Measurements from ENCODE around the gene ACSM2B. TPM values are rescaled to one million over a fixed set of nuclear protein-coding genes. Genes with fewer than 3 reads are reported as not detected.
"Not testable (repeated sequence)": the region's sequence is repeated elsewhere in the genome, so short reads cannot be mapped to it uniquely, and the experiment has no call there.

ACSM2B gene, protein sequence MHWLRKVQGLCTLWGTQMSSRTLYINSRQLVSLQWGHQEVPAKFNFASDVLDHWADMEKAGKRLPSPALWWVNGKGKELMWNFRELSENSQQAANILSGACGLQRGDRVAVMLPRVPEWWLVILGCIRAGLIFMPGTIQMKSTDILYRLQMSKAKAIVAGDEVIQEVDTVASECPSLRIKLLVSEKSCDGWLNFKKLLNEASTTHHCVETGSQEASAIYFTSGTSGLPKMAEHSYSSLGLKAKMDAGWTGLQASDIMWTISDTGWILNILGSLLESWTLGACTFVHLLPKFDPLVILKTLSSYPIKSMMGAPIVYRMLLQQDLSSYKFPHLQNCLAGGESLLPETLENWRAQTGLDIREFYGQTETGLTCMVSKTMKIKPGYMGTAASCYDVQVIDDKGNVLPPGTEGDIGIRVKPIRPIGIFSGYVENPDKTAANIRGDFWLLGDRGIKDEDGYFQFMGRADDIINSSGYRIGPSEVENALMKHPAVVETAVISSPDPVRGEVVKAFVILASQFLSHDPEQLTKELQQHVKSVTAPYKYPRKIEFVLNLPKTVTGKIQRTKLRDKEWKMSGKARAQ
- not detected in 2 replicates for total RNA-seq (2014; rRNA removed; shearing (Covaris generic))
- not detected in 2 replicates for polyA plus RNA-seq (2014; cell fraction: nucleus; rRNA removed)

DNA sequence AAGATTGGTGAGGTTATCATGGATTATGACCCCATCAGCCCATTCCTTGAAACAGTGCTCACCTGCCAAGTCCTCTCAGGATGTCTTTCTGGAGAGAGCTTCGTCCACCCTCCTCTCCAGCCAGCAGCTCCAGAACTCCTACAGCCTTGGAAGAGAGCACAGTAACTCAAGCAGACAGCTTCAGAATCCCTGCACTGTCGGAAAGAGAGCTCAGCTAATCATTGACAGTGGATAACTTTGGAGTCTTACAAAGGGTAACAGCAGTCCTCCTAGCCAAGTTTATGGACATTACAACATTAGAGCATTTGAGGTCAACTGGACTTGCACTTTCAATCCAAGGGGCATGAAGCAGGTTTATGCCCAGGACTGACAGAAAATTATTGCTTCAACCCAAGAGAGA, at the start of gene ACSM2B:
Gene ACSM2B (minus strand): TSS at position 223 of the 400 bp plus-strand sequence. CDS start 11,522 bp downstream, outside the sequence.
- not testable (repeated sequence) for DNase-seq (ENCODE audit: extremely low read depth, low read depth)

DNA sequence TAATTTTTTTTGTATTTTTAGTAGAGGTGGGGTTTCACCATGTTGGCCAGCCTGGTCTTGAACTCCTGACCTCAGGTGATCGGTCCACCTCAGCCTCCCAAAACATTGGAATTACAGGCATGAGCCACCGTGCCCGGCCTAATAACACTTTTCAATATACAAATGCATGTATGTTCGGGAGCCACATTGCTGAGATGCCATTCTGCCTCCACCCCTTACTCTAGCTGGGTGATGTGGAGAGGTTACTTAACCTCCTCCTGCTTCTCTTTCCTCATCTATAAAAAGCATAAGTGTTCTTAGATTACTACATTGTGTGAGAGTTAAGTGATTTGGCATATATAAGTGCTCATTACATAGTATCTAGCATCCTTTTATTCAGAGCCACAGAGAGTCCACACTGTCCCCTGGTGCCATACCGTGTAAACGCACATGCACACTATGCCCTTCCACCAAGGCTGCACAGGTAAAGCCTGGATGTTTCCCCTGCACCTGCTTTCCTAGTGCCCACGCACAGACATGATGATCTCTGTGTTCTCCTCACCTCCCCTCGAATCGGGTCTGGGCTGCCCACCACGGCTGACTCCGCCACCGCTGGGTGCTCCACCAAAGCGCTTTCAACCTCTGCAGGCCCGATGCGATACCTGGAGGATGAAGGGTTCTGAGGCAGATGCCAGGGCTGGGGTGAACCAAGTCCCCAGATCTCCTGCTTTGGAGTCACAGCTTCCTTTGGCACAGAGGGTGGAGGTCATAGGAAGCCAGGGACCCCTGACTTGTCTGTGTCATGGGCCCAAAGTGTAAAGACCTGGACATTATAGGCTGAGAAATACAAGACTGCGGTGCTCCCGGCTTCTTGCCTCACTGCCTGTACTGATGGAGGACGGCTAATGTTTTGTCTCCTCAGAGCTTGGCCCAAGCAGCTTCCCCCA, 49.0 kb upstream of the ACSM2B start:
- DNase-seq (ENCODE audit: extremely low read depth, low read depth): no peak

DNA sequence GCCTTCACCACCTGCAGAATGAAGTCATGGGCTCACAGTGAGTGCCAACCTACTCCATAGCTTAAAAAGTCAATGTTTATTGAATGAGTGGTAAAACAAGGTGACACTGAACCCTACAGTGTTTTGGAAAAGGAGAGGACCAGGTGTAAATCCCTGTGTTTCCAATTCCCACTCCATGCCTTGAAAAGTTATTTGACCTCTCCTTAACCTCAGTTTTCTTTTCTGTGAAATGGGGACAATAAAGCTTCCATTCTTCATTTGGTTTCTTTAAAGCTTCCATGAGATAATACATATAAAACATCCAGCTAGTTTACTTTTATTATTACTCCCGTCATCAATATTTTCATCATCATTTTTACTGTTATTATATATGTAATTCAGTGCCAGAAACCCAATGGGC, 48.0 kb upstream of the ACSM2B start:
- DNase-seq (ENCODE audit: extremely low read depth, low read depth): no peak

DNA sequence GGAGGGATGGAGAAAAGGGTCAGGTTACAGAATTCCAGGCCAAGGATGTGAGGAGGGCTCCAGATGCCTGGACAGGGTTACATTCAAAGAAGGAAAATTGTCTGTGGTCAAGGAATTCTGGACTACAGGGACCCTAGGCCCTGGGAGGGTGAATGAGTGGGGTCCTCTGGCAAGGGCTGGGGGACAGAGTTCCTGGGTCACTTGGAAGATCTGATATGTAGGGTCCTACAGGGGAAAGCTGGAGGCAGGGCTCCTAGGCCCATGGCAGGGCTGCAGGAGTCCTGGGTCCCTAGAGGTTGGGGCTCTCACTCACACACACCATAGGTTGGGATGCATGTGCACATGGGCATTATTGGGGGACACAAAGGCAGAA, 46.3 kb upstream of the ACSM2B start:
- DNase-seq (ENCODE audit: extremely low read depth, low read depth): no peak

DNA sequence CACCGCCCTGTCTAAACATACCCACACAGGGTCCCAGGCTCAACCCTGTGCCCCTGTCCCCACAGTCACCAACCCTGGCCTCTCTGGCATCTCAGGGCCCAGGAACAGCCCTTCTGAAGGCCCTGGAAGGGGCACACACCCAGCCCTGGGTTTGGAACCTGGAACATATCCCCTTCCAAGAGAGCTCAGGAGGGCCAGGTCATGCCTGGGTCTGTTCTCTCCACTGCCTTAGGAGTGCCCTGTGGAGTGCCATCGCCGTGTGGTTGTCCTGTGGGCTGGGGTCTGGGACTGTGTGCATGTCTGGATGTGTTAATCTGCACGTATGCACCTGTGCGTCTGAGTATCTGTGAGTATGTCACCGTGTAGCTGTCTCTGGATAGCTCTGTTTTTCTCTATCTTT, 45.2 kb upstream of the ACSM2B start:
- no peak for DNase-seq (ENCODE audit: extremely low read depth, low read depth)

DNA sequence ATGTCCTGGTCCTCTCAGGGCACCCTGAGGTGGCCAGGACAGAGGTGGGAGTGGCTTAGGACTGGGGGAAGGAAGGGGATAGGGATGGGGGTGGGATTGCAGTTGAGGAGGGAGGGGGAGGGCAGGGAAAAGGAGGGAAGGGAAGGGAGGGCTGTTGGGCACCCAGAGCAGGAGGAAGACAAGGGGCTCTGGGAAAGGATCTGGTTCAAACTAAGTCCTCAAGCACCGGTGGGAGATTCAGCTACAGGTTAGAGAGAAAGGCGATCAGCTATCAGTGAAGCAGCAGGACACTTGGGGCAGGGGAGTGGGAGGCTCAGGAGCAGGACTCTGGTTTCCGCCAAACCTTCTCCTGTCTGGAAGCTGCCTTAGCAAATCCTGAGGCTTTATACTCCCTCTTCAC, 44.6 kb upstream of the ACSM2B start:
- no peak for DNase-seq (ENCODE audit: extremely low read depth, low read depth)

DNA sequence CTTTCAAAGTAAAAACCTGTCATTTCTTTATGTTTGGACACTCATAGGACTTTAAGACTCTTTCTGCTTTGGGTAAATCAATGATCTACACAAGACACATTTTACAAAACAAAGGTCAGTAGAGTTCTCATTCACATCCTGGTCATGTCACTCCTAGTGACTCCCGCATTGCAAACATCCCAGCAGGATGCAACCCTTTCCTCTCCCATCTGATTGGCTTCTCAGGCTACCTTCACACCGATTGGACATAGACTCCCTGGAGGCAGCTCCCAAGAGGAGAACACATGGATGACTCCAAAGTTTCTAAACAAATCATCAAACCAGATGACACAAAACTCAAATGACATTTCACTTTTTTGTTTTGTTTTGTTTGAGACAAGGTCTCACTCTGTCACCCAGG, 43.8 kb upstream of the ACSM2B start:
- DNase-seq (ENCODE audit: extremely low read depth, low read depth): no peak

DNA sequence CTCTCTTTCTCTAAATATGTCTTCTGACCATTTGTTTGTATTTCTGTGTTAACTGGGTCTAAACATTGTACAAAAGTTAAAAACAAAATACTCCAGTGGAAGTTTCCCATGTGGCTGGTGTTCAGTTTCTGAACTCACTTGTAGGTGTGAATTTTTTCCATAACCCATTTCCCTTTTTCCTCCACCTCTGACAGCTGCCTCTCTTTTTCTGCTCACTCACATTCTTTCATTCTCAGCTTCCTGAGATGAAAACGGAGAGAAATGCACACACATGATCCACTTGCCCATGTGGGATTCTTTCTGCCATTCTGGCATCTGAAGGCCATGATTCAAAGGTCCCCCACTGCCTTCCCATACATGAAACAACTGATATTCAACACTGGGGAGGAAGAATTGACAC, 41.1 kb upstream of the ACSM2B start:
- DNase-seq (ENCODE audit: extremely low read depth, low read depth): no peak

DNA sequence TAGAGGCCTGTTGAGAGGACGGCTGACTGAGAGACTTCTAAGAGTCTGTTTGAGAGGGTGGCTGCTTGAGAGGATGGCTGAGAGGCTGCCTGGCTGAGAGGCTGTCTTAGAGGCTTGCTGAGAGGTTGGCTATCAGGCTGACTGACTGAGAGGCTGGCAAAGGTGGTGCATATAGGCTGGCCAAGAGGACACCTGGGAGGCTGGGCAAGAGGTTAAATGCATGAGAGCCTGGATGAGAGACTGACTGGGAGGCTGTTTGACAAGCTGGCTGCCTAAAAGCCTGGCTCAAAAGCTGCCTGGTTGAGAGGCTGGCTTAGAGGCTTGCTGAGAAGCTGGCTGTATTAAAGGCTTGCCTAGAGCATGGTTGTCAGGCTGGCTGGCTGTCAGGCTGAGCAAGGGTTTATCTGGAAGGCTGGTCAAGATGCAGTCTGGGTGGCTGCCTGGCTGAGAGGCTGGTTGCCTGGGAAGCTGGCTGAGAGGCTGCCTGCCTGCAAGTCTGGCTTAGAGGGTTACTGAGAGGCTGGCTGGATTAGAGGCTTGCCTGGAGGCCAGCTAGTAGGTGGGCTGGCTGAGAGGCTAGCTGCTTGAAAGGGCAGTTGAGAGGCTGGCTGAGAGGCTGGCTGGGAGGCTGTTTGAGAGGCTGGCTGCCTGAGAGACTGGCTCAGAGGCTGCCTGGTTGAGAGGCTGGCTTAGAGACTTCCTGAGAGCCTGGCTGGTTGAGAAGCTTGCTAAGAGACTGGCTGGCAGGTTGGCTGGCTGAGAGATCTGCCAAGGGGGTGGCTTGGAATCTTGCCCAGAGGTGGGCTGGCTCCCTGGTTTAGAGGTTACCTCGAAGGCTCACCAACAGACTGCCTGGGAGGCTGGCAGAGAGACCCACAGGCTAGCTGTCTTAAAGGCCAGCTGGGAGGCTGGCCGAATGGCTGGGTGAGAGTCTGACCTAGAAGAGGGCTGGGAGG, 38.3 kb upstream of the ACSM2B start:
- no peak for DNase-seq (ENCODE audit: extremely low read depth, low read depth)

DNA sequence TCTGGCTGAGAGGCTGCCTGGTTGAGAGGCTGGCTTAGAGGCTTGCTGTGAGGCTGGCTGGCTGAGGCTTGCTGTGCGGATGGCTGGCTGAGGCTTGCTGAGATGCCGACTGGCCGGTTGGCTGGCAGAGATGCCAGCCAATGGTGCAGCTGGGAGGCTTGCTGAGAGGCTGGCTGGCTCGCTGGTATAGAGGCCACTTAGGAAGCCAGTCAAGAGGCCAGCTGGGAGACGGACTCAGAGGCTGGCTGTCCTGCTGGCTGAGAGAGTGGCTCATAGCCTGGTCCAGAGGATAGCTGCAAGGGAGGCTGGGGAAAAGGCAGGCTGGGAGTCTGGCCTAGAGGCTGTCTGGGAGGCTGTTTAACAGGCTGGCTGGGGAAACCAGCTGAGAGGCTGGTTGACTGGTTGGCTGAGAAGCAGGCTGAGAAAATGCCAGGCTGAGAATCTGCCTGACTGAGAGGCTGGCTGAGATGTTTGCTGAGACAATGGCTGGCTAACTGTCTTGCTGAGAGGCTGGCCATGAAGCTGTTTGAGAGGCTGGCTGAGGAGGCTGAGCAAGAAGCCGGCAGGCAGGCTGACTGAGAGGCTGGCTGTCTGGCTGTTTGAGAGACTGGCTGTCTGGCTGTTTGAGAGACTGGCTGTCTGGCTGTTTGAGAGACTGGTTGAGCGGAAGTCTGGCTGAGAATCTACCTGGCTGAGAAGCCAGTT, 37.5 kb upstream of the ACSM2B start:
- no peak for DNase-seq (ENCODE audit: extremely low read depth, low read depth)

DNA sequence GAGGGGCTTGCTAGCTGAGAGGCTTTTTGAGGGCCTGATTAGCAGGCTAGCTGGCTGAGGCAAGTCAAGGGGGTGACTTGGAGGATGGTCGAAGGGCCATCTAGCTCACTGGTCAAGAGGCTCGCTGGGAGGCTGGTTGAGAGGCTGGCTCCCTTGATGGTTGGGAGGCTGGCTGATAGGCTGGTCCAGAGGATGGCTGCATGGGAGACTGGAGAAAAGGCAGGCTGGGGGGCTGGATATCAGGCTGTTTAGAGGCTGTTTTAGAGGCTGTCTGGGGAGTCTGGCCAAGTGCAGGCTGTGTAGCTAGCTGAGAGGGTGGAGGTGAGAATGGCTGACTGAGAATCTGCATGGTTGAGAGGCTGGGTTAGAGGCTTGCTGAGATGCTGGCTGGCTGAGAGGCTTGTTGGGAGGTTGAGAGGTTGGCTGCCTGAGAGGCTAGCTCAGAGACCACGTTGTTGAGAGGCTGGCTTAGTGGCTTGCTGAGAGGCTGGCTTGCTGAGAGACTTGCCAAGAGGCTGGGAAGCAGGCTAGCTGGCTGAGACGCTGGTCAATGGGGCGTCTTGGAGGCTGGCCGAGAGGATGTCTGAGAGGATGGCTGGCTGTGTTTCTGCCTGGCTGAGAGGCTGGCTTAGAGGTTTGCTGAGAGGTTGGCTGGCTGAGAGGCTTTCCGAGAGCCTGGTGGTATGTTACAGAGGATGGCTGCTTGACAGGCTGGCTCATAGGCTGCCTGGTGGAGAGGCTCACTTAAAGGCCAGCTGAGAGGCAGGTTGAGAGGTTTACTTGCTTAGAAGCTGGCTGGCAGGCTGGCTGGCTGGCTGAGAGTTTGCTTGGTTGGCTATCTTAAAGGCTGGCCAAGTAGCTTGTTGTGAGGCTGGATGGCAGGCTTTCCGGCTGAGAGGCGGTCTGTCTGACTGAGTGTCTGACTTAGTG, 36.6 kb upstream of the ACSM2B start:
- DNase-seq (ENCODE audit: extremely low read depth, low read depth): no peak

DNA sequence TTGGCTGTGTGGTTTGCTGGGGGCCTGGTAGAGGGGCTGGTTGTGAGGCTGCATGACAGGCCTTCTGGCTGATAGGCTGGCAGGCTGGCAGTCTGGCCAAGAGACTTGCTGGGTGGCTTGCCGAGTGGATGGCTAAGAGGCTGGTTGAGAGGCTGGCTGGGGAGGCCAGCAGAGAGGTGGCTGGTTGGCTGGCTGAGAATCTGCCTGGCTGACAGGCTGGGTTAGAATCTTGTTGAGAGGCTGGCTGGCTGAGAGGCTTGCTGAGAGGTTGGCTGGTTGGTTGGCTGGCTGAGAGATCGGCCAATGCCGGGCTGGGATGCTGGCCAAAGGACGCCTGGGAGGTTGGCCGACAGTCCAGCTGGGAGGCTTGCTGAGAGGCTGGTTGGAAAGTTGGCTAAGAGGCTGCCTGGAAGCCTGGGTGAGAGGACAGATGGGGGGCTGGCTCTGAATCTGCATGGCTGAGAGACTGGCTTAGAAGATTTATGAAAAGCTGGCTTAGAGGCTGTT, 35.9 kb upstream of the ACSM2B start:
- DNase-seq (ENCODE audit: extremely low read depth, low read depth): no peak

DNA sequence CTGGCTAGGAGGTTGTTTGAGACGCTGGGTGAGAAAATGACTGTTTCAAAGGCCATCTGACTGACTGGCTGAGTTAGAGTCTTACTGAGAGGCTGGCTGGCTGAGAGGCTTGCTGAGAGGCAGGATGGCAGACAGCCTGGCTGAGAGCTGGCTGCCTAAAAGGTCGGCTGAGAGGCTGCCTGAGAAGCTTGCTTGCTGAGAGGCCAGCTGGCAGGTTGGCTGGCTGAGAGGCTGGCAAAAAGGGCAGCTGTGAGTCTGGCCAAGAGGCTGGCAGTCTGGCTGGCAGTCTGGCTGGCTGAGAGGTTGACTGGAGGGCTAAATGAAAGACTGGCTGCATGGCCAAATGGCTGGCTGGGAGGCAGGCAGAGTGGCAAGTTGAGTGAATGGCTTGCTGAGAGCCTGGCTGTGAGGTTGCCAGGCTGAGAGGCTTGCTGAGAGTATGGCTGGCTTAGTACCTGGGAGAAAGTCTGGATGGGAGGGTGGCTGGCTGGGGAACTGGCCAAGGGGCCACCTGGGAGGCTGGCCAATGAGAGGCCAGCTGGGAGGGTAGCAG, 35.3 kb upstream of the ACSM2B start:
- DNase-seq (ENCODE audit: extremely low read depth, low read depth): no peak

DNA sequence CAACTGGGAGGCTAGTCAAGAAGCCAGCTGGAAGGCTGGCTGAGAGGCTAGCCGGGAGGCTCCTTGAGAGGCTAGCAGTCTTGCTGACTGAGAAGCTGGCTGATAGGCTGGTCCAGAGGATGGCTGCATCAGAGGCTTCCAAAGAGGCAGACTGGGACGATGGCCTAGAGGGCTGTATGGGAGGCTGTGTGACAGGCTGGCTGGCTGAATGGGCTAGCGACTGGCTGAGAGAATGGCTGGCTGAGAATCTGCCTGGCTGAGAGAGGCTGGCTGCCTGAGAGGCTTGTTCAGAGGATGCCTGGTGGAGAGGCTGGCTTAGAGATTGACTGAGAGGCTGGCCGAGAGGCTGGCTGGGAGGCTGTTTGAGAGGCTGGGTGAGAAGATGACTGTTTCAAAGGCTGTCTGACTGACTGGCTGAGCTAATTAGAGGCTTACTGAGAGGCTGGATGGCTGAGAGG, 34.8 kb upstream of the ACSM2B start:
- no peak for DNase-seq (ENCODE audit: extremely low read depth, low read depth)

DNA sequence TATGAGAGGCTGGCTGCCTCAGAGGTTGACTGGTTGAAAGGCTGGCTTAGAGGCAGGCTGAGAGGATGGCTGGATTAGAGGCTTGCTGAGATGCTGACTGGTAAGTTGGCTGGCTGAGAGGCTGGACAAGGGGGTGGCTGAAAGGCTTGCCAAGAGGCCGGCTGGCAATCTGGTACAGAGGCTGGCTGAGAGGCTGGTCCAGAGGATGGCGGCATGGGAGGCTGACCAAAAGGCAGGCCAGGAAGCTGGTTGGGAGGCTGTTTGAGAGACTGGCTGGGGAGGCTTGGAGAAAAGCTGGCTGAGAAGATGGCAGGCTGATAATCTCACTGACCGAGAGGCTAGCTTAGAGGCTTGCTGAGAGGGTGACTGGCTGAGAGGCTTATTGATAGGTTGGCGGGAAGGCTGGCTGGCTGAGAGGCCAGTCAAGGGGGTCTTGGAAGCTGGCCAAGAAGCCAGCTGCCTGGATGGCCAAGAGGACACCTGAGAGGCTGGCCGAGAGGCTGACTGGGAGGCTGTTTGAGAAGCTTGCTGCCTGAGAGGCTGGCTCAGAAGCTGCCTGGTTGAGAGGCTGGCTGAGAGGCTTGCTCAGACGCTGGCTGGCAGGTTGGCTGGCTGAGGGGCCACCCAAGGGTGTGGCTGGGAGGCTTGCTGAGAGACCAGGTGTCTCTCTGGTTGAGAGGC, 34.2 kb upstream of the ACSM2B start:
- no peak for DNase-seq (ENCODE audit: extremely low read depth, low read depth)

DNA sequence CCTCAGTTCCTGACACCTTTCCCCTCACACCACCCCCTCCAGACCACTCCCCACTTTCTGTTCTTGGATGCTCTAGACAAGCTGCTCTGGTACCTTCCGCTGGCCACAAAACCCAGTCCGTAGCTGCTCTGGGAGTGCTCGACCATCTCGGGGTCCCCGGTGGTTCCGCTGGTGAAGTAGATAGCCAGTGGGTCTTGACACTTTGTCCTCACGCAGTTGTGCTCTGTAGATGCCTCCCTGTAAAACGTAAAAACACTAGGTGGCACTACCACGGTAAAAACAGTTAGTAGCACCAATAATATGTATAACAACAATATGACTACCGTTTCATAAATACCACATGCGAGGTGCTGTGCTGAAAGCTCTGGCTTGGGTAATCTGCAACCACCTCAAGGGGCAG, 26.0 kb upstream of the ACSM2B start:
- not testable (repeated sequence) for DNase-seq (ENCODE audit: extremely low read depth, low read depth)

DNA sequence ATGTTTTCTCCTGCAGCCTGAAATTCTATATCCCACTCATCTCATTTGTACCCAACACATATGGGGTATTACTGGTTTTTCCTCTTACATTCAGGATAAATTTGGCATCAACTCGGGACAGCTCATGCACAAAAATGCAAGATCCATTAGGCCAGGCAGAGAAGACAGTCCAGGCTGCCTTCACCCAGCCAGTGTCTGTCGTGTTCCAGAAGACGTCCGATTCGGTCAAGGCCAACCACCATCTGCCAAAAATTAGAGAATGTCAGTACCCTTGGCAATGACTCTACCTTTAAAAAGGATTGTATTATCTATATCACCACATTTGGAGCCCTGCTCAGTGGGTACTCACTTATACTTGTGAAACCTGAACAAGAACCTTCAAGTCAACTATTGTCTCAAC, 23.3 kb upstream of the ACSM2B start:
- not testable (repeated sequence) for DNase-seq (ENCODE audit: extremely low read depth, low read depth)
